Sciatic nerve (tissue), 2 donors: ENCODE measurements around the gene MMP20. TPM values are rescaled to one million over a fixed set of nuclear protein-coding genes. Genes with fewer than 3 reads are reported as not detected.

Source experiments
- ATAC-seq: fragments of 200-7000 bp; cut with Tn5 transposase; one replicate; pipeline ENCODE4 v1.9.1; 2020; ENCODE audit warnings: mild to moderate bottlenecking, moderate library complexity
- DNase-seq: peaks from one replicate; pipeline ENCODE4 v3.0.0-alpha.2; 2020; ENCODE audit warnings: low spot score
- intact Hi-C: fragments of 100-400 bp; cut with DNase I; formaldehyde crosslinking; loops from one replicate; pipeline ENCODE4 v1.14.2; 2022
- total RNA-seq: library from RNA; stranded (reverse); fragmentation: NEBNext Ultra II Directional; extraction: Animal tissue kit (Norgen Biotek cat#: 25700); gene quantifications from one replicate; pipeline ENCODE4 v1.2.1, GENCODE V29; 2021
- donor health status: DM: no; HTN: no; CAD: no.
- donor health status: DM: no; HTN: no; CAD: no.

The MMP20 gene
- total RNA-seq, 1 donor from 2014 or later = not detected

- intact Hi-C loops = no loop called here
Observed at GRCh38 chr11:102599642-102600261, 25.4 kb downstream of the MMP20 start.

GRCh38 chr11:102598272-102598671 lies 26.9 kb downstream of the MMP20 start:
- no peak for ATAC-seq
- DNase-seq = no peak
- intact Hi-C loops = no loop called here

More at GRCh38 chr11:102599642-102600261, 25.4 kb downstream of the MMP20 start:
- ATAC-seq = no peak
- no peak for DNase-seq

GRCh38 chr11:102596578-102596977 lies 28.6 kb downstream of the MMP20 start:
- DNase-seq (no peak), ATAC-seq (no peak)
- intact Hi-C loops = no loop called here

- DNase-seq (no peak), ATAC-seq (no peak)
- intact Hi-C loops = no loop called here
Observed at GRCh38 chr11:102592634-102593581, 32.2 kb downstream of the MMP20 start.

- ATAC-seq (no peak), DNase-seq (no peak)
- intact Hi-C loops = no loop called here
Observed at GRCh38 chr11:102592131-102592530, 33.0 kb downstream of the MMP20 start.

GRCh38 chr11:102591160-102591718 lies 33.9 kb downstream of the MMP20 start:
- DNase-seq (no peak), ATAC-seq (no peak)
- intact Hi-C loops = no loop called here

GRCh38 chr11:102590276-102591049 lies 34.7 kb downstream of the MMP20 start:
- intact Hi-C loops = no loop called here
- DNase-seq = no peak
- ATAC-seq = no peak

GRCh38 chr11:102589047-102589459 lies 36.1 kb downstream of the MMP20 start:
- intact Hi-C loops = no loop called here
- no peak for DNase-seq
- ATAC-seq = no peak

- DNase-seq = no peak
- ATAC-seq = no peak
- intact Hi-C loops = no loop called here
Observed at GRCh38 chr11:102587722-102588121, 37.4 kb downstream of the MMP20 start.

- no peak for ATAC-seq
- intact Hi-C loops = no loop called here
Observed at GRCh38 chr11:102583141-102583873, 41.8 kb downstream of the MMP20 start.

GRCh38 chr11:102582140-102582539 lies 43.0 kb downstream of the MMP20 start:
- intact Hi-C loops = no loop called here
- ATAC-seq (no peak), DNase-seq (no peak)

More at GRCh38 chr11:102583141-102583873, 41.8 kb downstream of the MMP20 start:
- DNase-seq = no peak

GRCh38 chr11:102581066-102581465 lies 44.1 kb downstream of the MMP20 start:
- intact Hi-C loops = no loop called here
- no peak for DNase-seq
- no peak for ATAC-seq

GRCh38 chr11:102580185-102580951 lies 44.8 kb downstream of the MMP20 start:
- DNase-seq (no peak), ATAC-seq (no peak)
- intact Hi-C loops = no loop called here

- intact Hi-C loops = no loop called here
- ATAC-seq (no peak), DNase-seq (no peak)
Observed at GRCh38 chr11:102577723-102578122, 47.4 kb downstream of the MMP20 start.

GRCh38 chr11:102577182-102577581 lies 48.0 kb downstream of the MMP20 start:
- intact Hi-C loops = no loop called here
- ATAC-seq (no peak), DNase-seq (no peak)

GRCh38 chr11:102576350-102576749 lies 48.8 kb downstream of the MMP20 start:
- DNase-seq (no peak), ATAC-seq (no peak)
- intact Hi-C loops = no loop called here

GRCh38 chr11:102575012-102575411 lies 50.1 kb downstream of the MMP20 start:
- intact Hi-C loops = no loop called here
- DNase-seq = no peak
- ATAC-seq = no peak

- DNase-seq (no peak), ATAC-seq (no peak)
- intact Hi-C loops = no loop called here
Observed at GRCh38 chr11:102573851-102574250, 51.3 kb downstream of the MMP20 start.
